MM.1S (cell line): ENCODE data around the gene BCL2L14.

Experiments
- DNase-seq: peaks from one replicate; pipeline ENCODE4 v3.0.0-alpha.2; 2015
- H2AFZ ChIP-seq: fragments of 300-600 bp; sonication (generic); 2 replicates; pipeline ENCODE4 v1.6.0; 2016; ENCODE audit warnings: antibody characterized with exemption, low read length
- H3F3A ChIP-seq: fragments of 300-600 bp; sonication (generic); 2 replicates; pipeline ENCODE4 v1.6.1; 2016; ENCODE audit warnings: mild to moderate bottlenecking, antibody characterized with exemption, low read length, moderate library complexity, mixed read lengths; ENCODE audit not compliant: insufficient read depth
- H3K27ac ChIP-seq: fragments of 300-600 bp; sonication (generic); 2 replicates; pipeline ENCODE4 v1.5.1; 2016; ENCODE audit warnings: mild to moderate bottlenecking, low read length
- H3K27me3 ChIP-seq: fragments of 300-600 bp; sonication (generic); replicated peaks from 2 replicates; pipeline ENCODE4 v1.6.0; 2016; ENCODE audit warnings: low read length; ENCODE audit not compliant: insufficient read depth
- H3K36me3 ChIP-seq: fragments of 300-600 bp; sonication (generic); replicated peaks from 2 replicates; pipeline ENCODE4 v1.6.1; 2016; ENCODE audit warnings: mild to moderate bottlenecking, low read length, mixed read lengths; ENCODE audit not compliant: insufficient read depth
- H3K4me1 ChIP-seq: fragments of 300-600 bp; sonication (generic); 2 replicates; pipeline ENCODE4 v1.6.1; 2016; ENCODE audit warnings: low read length, mixed read lengths
- H3K4me2 ChIP-seq: fragments of 300-600 bp; sonication (generic); 2 replicates; pipeline ENCODE4 v1.6.0; 2016; ENCODE audit warnings: low read depth, low read length
- H3K4me3 ChIP-seq: fragments of 300-600 bp; sonication (generic); 2 replicates; pipeline ENCODE4 v1.5.1; 2016; ENCODE audit warnings: low read length, mixed read lengths
- H3K79me2 ChIP-seq: fragments of 300-600 bp; sonication (generic); 2 replicates; pipeline ENCODE4 v1.6.1; 2016; ENCODE audit warnings: mixed run types, low read length, mixed read lengths
- H3K9ac ChIP-seq: fragments of 300-600 bp; sonication (generic); 2 replicates; pipeline ENCODE4 v1.6.1; 2016; ENCODE audit warnings: low read length, mixed read lengths
- H3K9me2 ChIP-seq: fragments of 300-600 bp; sonication (generic); replicated peaks from 2 replicates; pipeline ENCODE4 v1.6.1; 2016; ENCODE audit warnings: mild to moderate bottlenecking, low read length, mixed read lengths; ENCODE audit not compliant: insufficient read depth
- H3K9me3 ChIP-seq: fragments of 300-600 bp; sonication (generic); replicated peaks from 2 replicates; pipeline ENCODE4 v1.6.1; 2016; ENCODE audit warnings: mild to moderate bottlenecking, low read length, mixed read lengths; ENCODE audit not compliant: insufficient read depth
- H4K20me1 ChIP-seq: fragments of 300-600 bp; sonication (generic); 2 replicates; pipeline ENCODE4 v1.6.1; 2016; ENCODE audit warnings: mild to moderate bottlenecking, low read length, moderate library complexity, mixed read lengths; ENCODE audit not compliant: insufficient read depth
- CTCF ChIP-seq: fragments of 300-600 bp; sonication (generic); IDR thresholded peaks from 2 replicates; pipeline ENCODE4 v1.5.1; 2016; ENCODE audit warnings: antibody characterized with exemption, low read length, mixed read lengths
- EZH2 ChIP-seq: fragments of 300-600 bp; sonication (generic); optimal IDR thresholded peaks from 2 replicates; pipeline ENCODE3; 2017; ENCODE audit warnings: low read depth, mild to moderate bottlenecking, antibody characterized with exemption, low read length, mixed read lengths
- EZH2phosphoT487 ChIP-seq: fragments of 300-600 bp; sonication (generic); IDR thresholded peaks from 2 replicates; pipeline ENCODE4 v1.6.1; 2018; ENCODE audit warnings: antibody characterized with exemption, low read length

BCL2L14 gene

GRCh38 chr12:12088147-12088546 is 17.4 kb downstream of the BCL2L14 start:
- Histone ChIP-seq H3K27me3 (no peaks in the 10 kb centered on the region), H3K9me3 (no peaks in the 10 kb centered on the region), H3F3A (no peaks in the 10 kb centered on the region), H3K9me2 (no peaks in the 10 kb centered on the region), H3K79me2 (no peaks in the 10 kb centered on the region), H3K27ac (no peak overlapping the region), H3K36me3 (no peaks in the 10 kb centered on the region), H3K4me1 (no peaks in the 10 kb centered on the region), H2AFZ (no peak overlapping the region), H3K4me3 (no peak overlapping the region), H3K4me2 (no peak overlapping the region), H4K20me1 (no peaks in the 10 kb centered on the region), H3K9ac (no peak overlapping the region)
- no peak for DNase-seq
- no peak for TF ChIP-seq CTCF
- no peak for TF ChIP-seq EZH2phosphoT487
- no peak for TF ChIP-seq EZH2

- no peaks in the 10 kb centered on the region for H3K36me3 ChIP-seq
- H3K9me3 ChIP-seq, result no peaks in the 10 kb centered on the region
- no peak overlapping the region for H3K4me2 ChIP-seq
- no peaks in the 10 kb centered on the region for H3K79me2 ChIP-seq
- H3K4me1 ChIP-seq, result no peaks in the 10 kb centered on the region
- no peak overlapping the region for H3K9ac ChIP-seq
- H3K27ac ChIP-seq, result no peak overlapping the region
- TF ChIP-seq CTCF (no peak), EZH2 (no peak), EZH2phosphoT487 (no peak)
- H3K4me3 ChIP-seq, result no peak overlapping the region
- H3K9me2 ChIP-seq, result no peaks in the 10 kb centered on the region
- no peak for DNase-seq
- no peaks in the 10 kb centered on the region for H3K27me3 ChIP-seq
- H4K20me1 ChIP-seq, result no peaks in the 10 kb centered on the region
- no peaks in the 10 kb centered on the region for H3F3A ChIP-seq
- no peak overlapping the region for H2AFZ ChIP-seq
These were observed 18.0 kb downstream of the BCL2L14 start for GRCh38 chr12:12088761-12089160.

- no peak overlapping the region for H3K4me3 ChIP-seq
- TF ChIP-seq CTCF, result no peak
- no peaks in the 10 kb centered on the region for H3K36me3 ChIP-seq
- DNase-seq, result no peak
- H3K4me2 ChIP-seq, result no peak overlapping the region
- no peaks in the 10 kb centered on the region for H3K4me1 ChIP-seq
- no peak overlapping the region for H3K9ac ChIP-seq
- H3K9me3 ChIP-seq, result no peaks in the 10 kb centered on the region
- no peaks in the 10 kb centered on the region for H3K79me2 ChIP-seq
- no peak overlapping the region for H2AFZ ChIP-seq
- no peaks in the 10 kb centered on the region for H3F3A ChIP-seq
- H3K27ac ChIP-seq, result no peak overlapping the region
- H3K27me3 ChIP-seq, result no peaks in the 10 kb centered on the region
- H4K20me1 ChIP-seq, result no peaks in the 10 kb centered on the region
- H3K9me2 ChIP-seq, result no peaks in the 10 kb centered on the region
These were observed 20.3 kb downstream of the BCL2L14 start for GRCh38 chr12:12091071-12091470.
